Nephron progenitor cell (in vitro differentiated cells): Measurements from ENCODE around the gene TPH2.

ENCODE experiments used
- DNase-seq: peaks from one replicate; pipeline ENCODE4 v3.0.0; 2021
- H3K27ac Mint-ChIP-seq: 2 replicates; pipeline ENCODE4 v1.8.0; 2021; ENCODE audit warnings: mild to moderate bottlenecking, moderate library complexity, mixed read lengths
- H3K27me3 Mint-ChIP-seq: 2 replicates; pipeline ENCODE4 v1.8.0; 2021; ENCODE audit warnings: mild to moderate bottlenecking, low read depth, mixed read lengths; ENCODE audit not compliant: poor library complexity
- H3K36me3 Mint-ChIP-seq: 2 replicates; pipeline ENCODE4 v1.8.0; 2021; ENCODE audit warnings: low read depth, mixed read lengths
- H3K4me1 Mint-ChIP-seq: 2 replicates; pipeline ENCODE4 v1.8.0; 2021; ENCODE audit warnings: mixed read lengths
- H3K4me3 Mint-ChIP-seq: 2 replicates; pipeline ENCODE4 v1.8.0; 2021; ENCODE audit warnings: mild to moderate bottlenecking, moderate library complexity, mixed read lengths
- H3K9me3 Mint-ChIP-seq: 2 replicates; pipeline ENCODE4 v1.8.0; 2021; ENCODE audit warnings: mild to moderate bottlenecking, moderate library complexity, mixed read lengths
- TF ChIP-seq, protein P1 (sequence below): fragments of 200-600 bp; sonication (generic); IDR thresholded peaks from 2 replicates; pipeline ENCODE4 v1.5.0; 2021; ENCODE audit warnings: antibody characterized with exemption

The TPH2 gene

GRCh38 chr12:72075891-72076557, 137.4 kb downstream of the TPH2 start:
- no peak overlapping the region for H3K4me3 Mint-ChIP-seq
- peaks cover 7% of the 10 kb centered on the region for H3K36me3 Mint-ChIP-seq
- peaks cover 20% of the 10 kb centered on the region for H3K9me3 Mint-ChIP-seq
- no peak for DNase-seq
- no peak overlapping the region for H3K27ac Mint-ChIP-seq
- H3K27me3 Mint-ChIP-seq = no peaks in the 10 kb centered on the region
- TF ChIP-seq, protein P1, sequence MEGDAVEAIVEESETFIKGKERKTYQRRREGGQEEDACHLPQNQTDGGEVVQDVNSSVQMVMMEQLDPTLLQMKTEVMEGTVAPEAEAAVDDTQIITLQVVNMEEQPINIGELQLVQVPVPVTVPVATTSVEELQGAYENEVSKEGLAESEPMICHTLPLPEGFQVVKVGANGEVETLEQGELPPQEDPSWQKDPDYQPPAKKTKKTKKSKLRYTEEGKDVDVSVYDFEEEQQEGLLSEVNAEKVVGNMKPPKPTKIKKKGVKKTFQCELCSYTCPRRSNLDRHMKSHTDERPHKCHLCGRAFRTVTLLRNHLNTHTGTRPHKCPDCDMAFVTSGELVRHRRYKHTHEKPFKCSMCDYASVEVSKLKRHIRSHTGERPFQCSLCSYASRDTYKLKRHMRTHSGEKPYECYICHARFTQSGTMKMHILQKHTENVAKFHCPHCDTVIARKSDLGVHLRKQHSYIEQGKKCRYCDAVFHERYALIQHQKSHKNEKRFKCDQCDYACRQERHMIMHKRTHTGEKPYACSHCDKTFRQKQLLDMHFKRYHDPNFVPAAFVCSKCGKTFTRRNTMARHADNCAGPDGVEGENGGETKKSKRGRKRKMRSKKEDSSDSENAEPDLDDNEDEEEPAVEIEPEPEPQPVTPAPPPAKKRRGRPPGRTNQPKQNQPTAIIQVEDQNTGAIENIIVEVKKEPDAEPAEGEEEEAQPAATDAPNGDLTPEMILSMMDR = no peak
- peaks cover 15% of the 10 kb centered on the region for H3K4me1 Mint-ChIP-seq

DNA sequence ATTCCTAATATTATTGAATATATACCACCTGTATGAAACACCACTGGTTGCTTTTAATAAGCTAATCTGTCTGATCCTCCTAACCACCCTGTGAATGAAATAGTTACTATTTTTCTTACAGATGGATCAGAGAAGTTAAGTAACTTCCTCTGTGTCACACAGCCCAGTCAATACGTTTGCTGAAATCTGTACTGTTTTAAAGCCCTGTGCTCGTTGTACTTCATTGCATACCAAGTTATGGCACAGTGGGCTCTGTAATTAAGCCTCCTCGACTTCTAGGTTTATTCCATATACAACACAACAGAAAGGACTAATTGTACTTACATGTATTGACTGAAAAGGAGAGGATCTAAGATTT, 137.9 kb downstream of the TPH2 start:
- Mint-ChIP-seq H3K27me3 (no peaks in the 10 kb centered on the region), H3K4me3 (no peak overlapping the region), H3K27ac (no peak overlapping the region), H3K4me1 (peaks cover 15% of the 10 kb centered on the region), H3K9me3 (peaks cover 15% of the 10 kb centered on the region), H3K36me3 (peaks cover 3% of the 10 kb centered on the region)
- DNase-seq = no peak
- TF ChIP-seq, protein P1 = no peak

GRCh38 chr12:72077111-72077820, 138.6 kb downstream of the TPH2 start:
- H3K4me1 Mint-ChIP-seq = peaks cover 15% of the 10 kb centered on the region
- H3K36me3 Mint-ChIP-seq = no peaks in the 10 kb centered on the region
- no peak overlapping the region for H3K4me3 Mint-ChIP-seq
- DNase-seq = no peak
- no peaks in the 10 kb centered on the region for H3K27me3 Mint-ChIP-seq
- peaks cover 9% of the 10 kb centered on the region for H3K9me3 Mint-ChIP-seq
- H3K27ac Mint-ChIP-seq = no peak overlapping the region
- TF ChIP-seq, protein P1 = no peak

GRCh38 chr12:72081777-72082176, 143.1 kb downstream of the TPH2 start:
- peaks cover 16% of the 10 kb centered on the region for H3K4me1 Mint-ChIP-seq
- no peak for DNase-seq
- H3K9me3 Mint-ChIP-seq = peaks cover 4% of the 10 kb centered on the region
- TF ChIP-seq, protein P1 = no peak
- no peaks in the 10 kb centered on the region for H3K36me3 Mint-ChIP-seq
- no peaks in the 10 kb centered on the region for H3K27me3 Mint-ChIP-seq
- no peak overlapping the region for H3K27ac Mint-ChIP-seq
- no peak overlapping the region for H3K4me3 Mint-ChIP-seq
